HL-60 (cell line): ENCODE results near the gene CCL4.
"Not testable (repeated sequence)": the region's sequence is repeated elsewhere in the genome, so short reads cannot be mapped to it uniquely, and the experiment has no call there.

Experiments
- DNase-seq, 2 experiments: peaks; one replicate each; pipeline ENCODE4 v3.0.0-alpha.2; 2010 to 2020; ENCODE audit warnings: low read depth in 1 of 2, low spot score in 1 of 2
- H3K27ac ChIP-seq: fragments of 250-450 bp; sonication (Bioruptor Pico); replicated peaks from 2 replicates; pipeline ENCODE4 v1.5.1; 2020; ENCODE audit warnings: mild to moderate bottlenecking, moderate library complexity
- H3K27me3 ChIP-seq: fragments of 250-450 bp; sonication (Bioruptor Pico); 2 replicates; pipeline ENCODE4 v1.5.1; 2021; ENCODE audit warnings: mild to moderate bottlenecking, moderate library complexity; ENCODE audit not compliant: insufficient read depth, poor library complexity, severe bottlenecking
- H3K4me3 ChIP-seq: replicated peaks from 2 replicates; pipeline ENCODE4 v1.5.1; 2011; ENCODE audit warnings: mild to moderate bottlenecking, control low read depth, low read length; ENCODE audit not compliant: insufficient read depth
- GABPA ChIP-seq: IDR thresholded peaks from 2 replicates; pipeline ENCODE4 v1.6.1; 2012; ENCODE audit warnings: low read depth
- POLR2AphosphoS5 ChIP-seq: IDR thresholded peaks from 2 replicates; pipeline ENCODE4 v1.6.1; 2012; ENCODE audit warnings: low read depth
- SPI1 ChIP-seq: IDR thresholded peaks from 2 replicates; pipeline ENCODE4 v1.6.1; 2012; ENCODE audit warnings: low read depth, mild to moderate bottlenecking, borderline replicate concordance
- TF ChIP-seq, protein P1 (sequence below): IDR thresholded peaks from 2 replicates; pipeline ENCODE4 v1.6.1; 2012; ENCODE audit warnings: low read depth; ENCODE audit not compliant: insufficient replicate concordance
- TF ChIP-seq, protein P2 (sequence below): IDR thresholded peaks from one replicate; pipeline ENCODE4 v1.5.1; 2011; ENCODE audit warnings: low read length, control low read depth, inconsistent platforms; ENCODE audit not compliant: insufficient read depth

The CCL4 gene

DNA sequence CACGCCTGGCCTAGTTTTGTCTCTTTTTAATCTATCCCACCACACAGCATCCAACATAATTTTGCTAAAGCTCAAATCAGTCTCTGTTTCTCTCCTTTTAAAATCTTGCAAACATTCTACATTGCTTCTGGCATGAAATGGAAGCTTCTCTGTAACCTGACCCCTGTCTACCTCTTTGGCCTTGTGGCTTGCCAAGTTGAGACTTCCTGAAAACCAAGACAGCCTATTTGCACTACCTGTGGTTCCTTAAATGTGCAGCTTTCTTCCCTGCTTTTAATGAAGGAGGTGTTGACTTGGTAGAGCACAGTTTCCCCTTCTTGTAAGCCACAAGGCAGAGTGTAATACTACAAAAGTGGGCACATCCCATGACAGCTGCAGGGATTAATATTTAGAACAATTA, 7.6 kb upstream of the CCL4 start:
- H3K4me3 ChIP-seq: no peak overlapping the region
- no peaks in the 10 kb centered on the region for H3K27me3 ChIP-seq
- TF ChIP-seq SPI1 (peak; percentile 69; the same call in 1 of the 2 replicates), POLR2AphosphoS5 (no peak)
- no peak overlapping the region for H3K27ac ChIP-seq
- DNase-seq: peak in 1 of 2 experiments; percentile 66

DNA sequence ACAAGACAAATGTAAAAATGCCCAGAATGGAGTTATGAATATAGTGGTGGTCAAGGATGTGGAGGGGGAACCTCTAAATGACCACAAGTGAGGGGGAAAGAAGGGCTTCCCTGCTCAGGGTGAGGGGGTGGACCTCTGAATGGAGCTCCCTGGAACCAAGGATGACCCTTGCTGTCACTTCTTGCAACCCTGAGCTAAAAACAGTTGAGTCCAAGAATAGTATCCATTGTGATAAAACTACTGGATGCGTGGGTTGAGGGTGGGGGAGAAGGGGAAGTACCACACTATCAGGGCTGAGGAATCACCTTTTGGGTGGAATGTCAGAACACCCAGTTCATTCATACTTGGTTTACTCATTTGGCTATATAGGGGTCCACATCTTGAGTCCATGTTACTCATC, 4.6 kb upstream of the CCL4 start:
- not testable (repeated sequence) for DNase-seq, H3K4me3 ChIP-seq, H3K27ac ChIP-seq, H3K27me3 ChIP-seq

DNA sequence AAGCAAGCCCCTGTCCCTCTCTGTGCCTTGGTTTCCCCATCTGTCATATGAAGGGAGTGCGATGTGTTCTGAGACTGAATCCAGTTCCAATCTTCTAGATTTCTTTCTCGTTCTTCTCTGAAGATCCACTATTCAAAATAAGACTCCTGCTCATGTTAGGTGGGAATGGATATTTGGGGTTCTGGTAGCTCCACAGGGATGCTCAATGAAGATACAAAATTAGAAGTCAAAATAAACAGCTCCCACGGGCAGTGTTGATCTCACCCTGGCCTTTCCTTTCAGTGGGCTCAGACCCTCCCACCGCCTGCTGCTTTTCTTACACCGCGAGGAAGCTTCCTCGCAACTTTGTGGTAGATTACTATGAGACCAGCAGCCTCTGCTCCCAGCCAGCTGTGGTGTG, 619 bp downstream of the CCL4 start:
- H3K27ac ChIP-seq: peak overlapping the region; percentile 73
- not testable (repeated sequence) for DNase-seq, H3K27me3 ChIP-seq, H3K4me3 ChIP-seq

DNA sequence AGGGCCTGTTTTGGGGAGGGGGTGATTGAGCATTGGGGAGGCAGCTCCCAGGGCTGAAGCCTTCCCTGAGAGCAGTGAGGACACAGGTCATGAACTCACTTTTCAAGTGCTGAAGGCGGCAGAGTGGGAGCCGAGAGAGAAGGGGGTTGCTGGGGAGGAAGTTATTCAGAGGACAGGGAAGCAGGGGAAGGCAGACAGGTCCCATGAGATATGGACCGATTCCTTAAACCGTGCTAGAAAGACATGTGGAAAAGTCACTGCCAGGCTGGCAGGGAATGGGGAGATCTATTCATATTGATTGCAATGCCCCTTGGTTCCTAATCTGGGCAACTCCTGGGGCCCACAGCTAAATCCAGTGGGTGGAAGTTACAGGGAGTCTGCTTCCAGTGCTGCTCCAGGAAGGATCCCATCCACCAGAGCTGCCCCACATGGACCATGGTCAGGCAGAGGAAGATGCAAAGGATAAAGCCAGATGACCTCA, 1.1 kb downstream of the CCL4 start:
- TF ChIP-seq, protein P1, sequence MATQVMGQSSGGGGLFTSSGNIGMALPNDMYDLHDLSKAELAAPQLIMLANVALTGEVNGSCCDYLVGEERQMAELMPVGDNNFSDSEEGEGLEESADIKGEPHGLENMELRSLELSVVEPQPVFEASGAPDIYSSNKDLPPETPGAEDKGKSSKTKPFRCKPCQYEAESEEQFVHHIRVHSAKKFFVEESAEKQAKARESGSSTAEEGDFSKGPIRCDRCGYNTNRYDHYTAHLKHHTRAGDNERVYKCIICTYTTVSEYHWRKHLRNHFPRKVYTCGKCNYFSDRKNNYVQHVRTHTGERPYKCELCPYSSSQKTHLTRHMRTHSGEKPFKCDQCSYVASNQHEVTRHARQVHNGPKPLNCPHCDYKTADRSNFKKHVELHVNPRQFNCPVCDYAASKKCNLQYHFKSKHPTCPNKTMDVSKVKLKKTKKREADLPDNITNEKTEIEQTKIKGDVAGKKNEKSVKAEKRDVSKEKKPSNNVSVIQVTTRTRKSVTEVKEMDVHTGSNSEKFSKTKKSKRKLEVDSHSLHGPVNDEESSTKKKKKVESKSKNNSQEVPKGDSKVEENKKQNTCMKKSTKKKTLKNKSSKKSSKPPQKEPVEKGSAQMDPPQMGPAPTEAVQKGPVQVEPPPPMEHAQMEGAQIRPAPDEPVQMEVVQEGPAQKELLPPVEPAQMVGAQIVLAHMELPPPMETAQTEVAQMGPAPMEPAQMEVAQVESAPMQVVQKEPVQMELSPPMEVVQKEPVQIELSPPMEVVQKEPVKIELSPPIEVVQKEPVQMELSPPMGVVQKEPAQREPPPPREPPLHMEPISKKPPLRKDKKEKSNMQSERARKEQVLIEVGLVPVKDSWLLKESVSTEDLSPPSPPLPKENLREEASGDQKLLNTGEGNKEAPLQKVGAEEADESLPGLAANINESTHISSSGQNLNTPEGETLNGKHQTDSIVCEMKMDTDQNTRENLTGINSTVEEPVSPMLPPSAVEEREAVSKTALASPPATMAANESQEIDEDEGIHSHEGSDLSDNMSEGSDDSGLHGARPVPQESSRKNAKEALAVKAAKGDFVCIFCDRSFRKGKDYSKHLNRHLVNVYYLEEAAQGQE: no peak
- TF ChIP-seq POLR2AphosphoS5 (peak; percentile 38; the same call in 1 of the 2 replicates), GABPA (no peak), SPI1 (peak; percentile 7; the same call in 1 of the 2 replicates)
- TF ChIP-seq, protein P2, sequence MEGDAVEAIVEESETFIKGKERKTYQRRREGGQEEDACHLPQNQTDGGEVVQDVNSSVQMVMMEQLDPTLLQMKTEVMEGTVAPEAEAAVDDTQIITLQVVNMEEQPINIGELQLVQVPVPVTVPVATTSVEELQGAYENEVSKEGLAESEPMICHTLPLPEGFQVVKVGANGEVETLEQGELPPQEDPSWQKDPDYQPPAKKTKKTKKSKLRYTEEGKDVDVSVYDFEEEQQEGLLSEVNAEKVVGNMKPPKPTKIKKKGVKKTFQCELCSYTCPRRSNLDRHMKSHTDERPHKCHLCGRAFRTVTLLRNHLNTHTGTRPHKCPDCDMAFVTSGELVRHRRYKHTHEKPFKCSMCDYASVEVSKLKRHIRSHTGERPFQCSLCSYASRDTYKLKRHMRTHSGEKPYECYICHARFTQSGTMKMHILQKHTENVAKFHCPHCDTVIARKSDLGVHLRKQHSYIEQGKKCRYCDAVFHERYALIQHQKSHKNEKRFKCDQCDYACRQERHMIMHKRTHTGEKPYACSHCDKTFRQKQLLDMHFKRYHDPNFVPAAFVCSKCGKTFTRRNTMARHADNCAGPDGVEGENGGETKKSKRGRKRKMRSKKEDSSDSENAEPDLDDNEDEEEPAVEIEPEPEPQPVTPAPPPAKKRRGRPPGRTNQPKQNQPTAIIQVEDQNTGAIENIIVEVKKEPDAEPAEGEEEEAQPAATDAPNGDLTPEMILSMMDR: no peak
- peak in 1 of 2 experiments; percentile 38 for DNase-seq
- no peaks in the 10 kb centered on the region for H3K27me3 ChIP-seq
- H3K27ac ChIP-seq: peak overlapping the region; percentile 73
- no peak overlapping the region for H3K4me3 ChIP-seq

DNA sequence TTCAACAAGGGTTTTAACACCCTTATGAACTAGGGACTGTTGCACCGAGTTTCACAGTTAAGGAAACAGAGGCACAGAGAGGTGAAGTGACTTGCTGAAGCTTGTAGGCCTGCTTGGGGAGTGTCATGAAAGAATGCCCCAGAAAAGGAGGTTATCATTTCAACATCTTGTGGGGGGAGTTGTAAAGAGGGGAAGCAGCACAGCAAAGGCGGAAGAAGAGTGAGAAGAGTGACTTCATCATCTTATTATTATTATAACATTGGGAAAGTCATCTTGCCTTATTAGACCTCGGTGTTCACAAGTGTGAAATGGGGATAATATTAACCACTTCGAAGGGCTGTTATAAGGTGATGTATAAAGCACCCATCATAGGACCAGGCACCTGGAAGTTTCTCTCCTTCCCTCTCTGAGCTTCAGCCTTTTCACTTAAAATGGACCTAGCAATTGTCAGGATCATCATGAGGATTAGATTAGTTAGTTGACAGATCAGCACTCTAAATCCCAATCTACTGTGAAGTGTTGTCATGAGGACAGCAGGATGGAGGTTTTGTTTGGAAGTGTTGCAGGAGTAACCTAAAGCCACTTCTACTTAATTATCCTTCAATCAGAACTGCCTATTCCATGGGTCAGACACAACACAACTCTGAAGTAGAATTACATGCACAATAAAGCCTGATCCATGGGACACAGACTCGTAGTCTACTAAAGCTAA, 2.3 kb downstream of the CCL4 start:
- TF ChIP-seq GABPA (no peak), POLR2AphosphoS5 (peak; percentile 84; the same call in 1 of the 2 replicates), SPI1 (peak; percentile 40; the same call in 1 of the 2 replicates)
- TF ChIP-seq, protein P1: no peak
- TF ChIP-seq, protein P2: no peak
- DNase-seq: peak; percentile 61 to 65
- Histone ChIP-seq H3K27ac (peak overlapping the region; percentile 73), H3K4me3 (no peak overlapping the region), H3K27me3 (no peaks in the 10 kb centered on the region)
